HL-60 (cell line): ENCODE data around the gene ADCY5.

Experiments
- DNase-seq, 2 experiments: peaks; one replicate each; pipeline ENCODE4 v3.0.0-alpha.2; 2010 to 2020; ENCODE audit warnings: low read depth in 1 of 2, low spot score in 1 of 2
- H3K27ac ChIP-seq: fragments of 250-450 bp; sonication (Bioruptor Pico); replicated peaks from 2 replicates; pipeline ENCODE4 v1.5.1; 2020; ENCODE audit warnings: mild to moderate bottlenecking, moderate library complexity
- H3K27me3 ChIP-seq: fragments of 250-450 bp; sonication (Bioruptor Pico); 2 replicates; pipeline ENCODE4 v1.5.1; 2021; ENCODE audit warnings: mild to moderate bottlenecking, moderate library complexity; ENCODE audit not compliant: insufficient read depth, poor library complexity, severe bottlenecking
- H3K4me3 ChIP-seq: replicated peaks from 2 replicates; pipeline ENCODE4 v1.5.1; 2011; ENCODE audit warnings: mild to moderate bottlenecking, control low read depth, low read length; ENCODE audit not compliant: insufficient read depth
- CTCF ChIP-seq: IDR thresholded peaks from one replicate; pipeline ENCODE4 v1.5.1; 2011; ENCODE audit warnings: low read length, control low read depth, inconsistent platforms; ENCODE audit not compliant: insufficient read depth
- GABPA ChIP-seq: IDR thresholded peaks from 2 replicates; pipeline ENCODE4 v1.6.1; 2012; ENCODE audit warnings: low read depth
- POLR2AphosphoS5 ChIP-seq: IDR thresholded peaks from 2 replicates; pipeline ENCODE4 v1.6.1; 2012; ENCODE audit warnings: low read depth
- REST ChIP-seq: IDR thresholded peaks from 2 replicates; pipeline ENCODE4 v1.6.1; 2012; ENCODE audit warnings: low read depth; ENCODE audit not compliant: insufficient replicate concordance
- SPI1 ChIP-seq: IDR thresholded peaks from 2 replicates; pipeline ENCODE4 v1.6.1; 2012; ENCODE audit warnings: low read depth, mild to moderate bottlenecking, borderline replicate concordance

Gene ADCY5

GRCh38 chr3:123323781-123324180 lies 125.1 kb downstream of the ADCY5 start:
- Histone ChIP-seq H3K27ac (no peak overlapping the region), H3K4me3 (no peak overlapping the region), H3K27me3 (peaks cover 4% of the 10 kb centered on the region)
- no peak for DNase-seq
- TF ChIP-seq POLR2AphosphoS5 = no peak
- no peak for TF ChIP-seq GABPA
- TF ChIP-seq SPI1 = no peak

- Histone ChIP-seq H3K27ac (no peak overlapping the region), H3K27me3 (peaks cover 4% of the 10 kb centered on the region), H3K4me3 (no peak overlapping the region)
- no peak for DNase-seq
- no peak for TF ChIP-seq REST
- no peak for TF ChIP-seq GABPA
- TF ChIP-seq POLR2AphosphoS5 = no peak
- TF ChIP-seq SPI1 = no peak
- TF ChIP-seq CTCF = no peak
Measured at GRCh38 chr3:123322866-123323265, 126.0 kb downstream of the ADCY5 start.

GRCh38 chr3:123321806-123322205 lies 127.1 kb downstream of the ADCY5 start:
- no peak for DNase-seq
- TF ChIP-seq POLR2AphosphoS5 (no peak), GABPA (no peak), CTCF (no peak), SPI1 (no peak), REST (no peak)
- Histone ChIP-seq H3K27me3 (peaks cover 4% of the 10 kb centered on the region), H3K27ac (no peak overlapping the region), H3K4me3 (no peak overlapping the region)

- no peak for TF ChIP-seq CTCF
- no peak for TF ChIP-seq GABPA
- TF ChIP-seq SPI1 = no peak
- TF ChIP-seq POLR2AphosphoS5 = no peak
- no peak for TF ChIP-seq REST
- Histone ChIP-seq H3K27ac (no peak overlapping the region), H3K4me3 (no peak overlapping the region), H3K27me3 (peaks cover 6% of the 10 kb centered on the region)
- no peak for DNase-seq
Measured at GRCh38 chr3:123320221-123320620, 128.7 kb downstream of the ADCY5 start.
